GM23338 (cell line): ENCODE measurements around the gene FAM32A.

Experiments used
- CTCF ChIP-seq, 2 experiments: fragments of 200-600 bp in 1 of 2; sonication (generic) in 1 of 2; conservative IDR thresholded peaks; 2 replicates each; pipeline versions ENCODE4 v1.5.1 to v1.6.1; 2016 to 2017; ENCODE audit warnings: antibody characterized with exemption in 2 of 2, low read depth in 2 of 2, mild to moderate bottlenecking in 2 of 2, moderate library complexity in 1 of 2
- ETS1 ChIP-seq: IDR thresholded peaks from 2 replicates; pipeline ENCODE4 v1.6.1; 2016; ENCODE audit warnings: antibody characterized with exemption
- EZH2 ChIP-seq: fragments of 200-600 bp; sonication (generic); IDR thresholded peaks from one replicate; pipeline ENCODE4 v1.8.0; 2017; ENCODE audit warnings: antibody characterized with exemption, mild to moderate bottlenecking, low read depth; ENCODE audit not compliant: unreplicated experiment
- EZH2phosphoT487 ChIP-seq: fragments of 200-600 bp; sonication (generic); IDR thresholded peaks from one replicate; pipeline ENCODE4 v1.8.1; 2018; ENCODE audit warnings: antibody characterized with exemption; ENCODE audit not compliant: unreplicated experiment
- JUNB ChIP-seq: IDR thresholded peaks from one replicate; pipeline ENCODE4 v1.6.1; 2016; ENCODE audit warnings: antibody characterized with exemption; ENCODE audit not compliant: unreplicated experiment
- POLR2AphosphoS5 ChIP-seq: IDR thresholded peaks from 2 replicates; pipeline ENCODE4 v1.6.1; 2016; ENCODE audit warnings: antibody characterized with exemption, low read depth
- REST ChIP-seq: IDR thresholded peaks from one replicate; pipeline ENCODE4 v1.6.1; 2018; ENCODE audit warnings: antibody characterized with exemption; ENCODE audit not compliant: unreplicated experiment
- ZNF114 ChIP-seq: fragments of 250-450 bp; sonication (Bioruptor Pico); IDR thresholded peaks from 2 replicates; pipeline ENCODE4 v1.5.0; 2020; ENCODE audit warnings: mild to moderate bottlenecking, moderate library complexity
- ZNF331 ChIP-seq: fragments of 250-450 bp; sonication (Bioruptor Pico); IDR thresholded peaks from 2 replicates; pipeline ENCODE4 v1.5.0; 2020; ENCODE audit warnings: low read depth, mild to moderate bottlenecking, moderate library complexity

- TF ChIP-seq CTCF (conservative IDR thresholded peaks at IDR 0.05; ENCODE audit: low read depth in 2 of 2): no peak
- TF ChIP-seq REST: no peak
- no peak for TF ChIP-seq ETS1
- no peak for TF ChIP-seq POLR2AphosphoS5
- TF ChIP-seq EZH2: no peak
- TF ChIP-seq ZNF331: no peak
- no peak for TF ChIP-seq JUNB
- no peak for TF ChIP-seq EZH2phosphoT487
- TF ChIP-seq ZNF114: no peak
Observed at GRCh38 chr19:16206046-16206605, 20.9 kb downstream of the FAM32A start.
